ENCODE measurements around the gene PIP5K1C. TPM values are rescaled to one million over a fixed set of nuclear protein-coding genes. Genes with fewer than 3 reads are reported as not detected.

Gene PIP5K1C
- total and polyA plus RNA-seq, 9 of the 15 experiments (the other 6 are each of a cell fraction or from before 2014, with no cell fraction given), result 0.38 to 22.1 (median 4.1) TPM

- TF ChIP-seq, protein P1, sequence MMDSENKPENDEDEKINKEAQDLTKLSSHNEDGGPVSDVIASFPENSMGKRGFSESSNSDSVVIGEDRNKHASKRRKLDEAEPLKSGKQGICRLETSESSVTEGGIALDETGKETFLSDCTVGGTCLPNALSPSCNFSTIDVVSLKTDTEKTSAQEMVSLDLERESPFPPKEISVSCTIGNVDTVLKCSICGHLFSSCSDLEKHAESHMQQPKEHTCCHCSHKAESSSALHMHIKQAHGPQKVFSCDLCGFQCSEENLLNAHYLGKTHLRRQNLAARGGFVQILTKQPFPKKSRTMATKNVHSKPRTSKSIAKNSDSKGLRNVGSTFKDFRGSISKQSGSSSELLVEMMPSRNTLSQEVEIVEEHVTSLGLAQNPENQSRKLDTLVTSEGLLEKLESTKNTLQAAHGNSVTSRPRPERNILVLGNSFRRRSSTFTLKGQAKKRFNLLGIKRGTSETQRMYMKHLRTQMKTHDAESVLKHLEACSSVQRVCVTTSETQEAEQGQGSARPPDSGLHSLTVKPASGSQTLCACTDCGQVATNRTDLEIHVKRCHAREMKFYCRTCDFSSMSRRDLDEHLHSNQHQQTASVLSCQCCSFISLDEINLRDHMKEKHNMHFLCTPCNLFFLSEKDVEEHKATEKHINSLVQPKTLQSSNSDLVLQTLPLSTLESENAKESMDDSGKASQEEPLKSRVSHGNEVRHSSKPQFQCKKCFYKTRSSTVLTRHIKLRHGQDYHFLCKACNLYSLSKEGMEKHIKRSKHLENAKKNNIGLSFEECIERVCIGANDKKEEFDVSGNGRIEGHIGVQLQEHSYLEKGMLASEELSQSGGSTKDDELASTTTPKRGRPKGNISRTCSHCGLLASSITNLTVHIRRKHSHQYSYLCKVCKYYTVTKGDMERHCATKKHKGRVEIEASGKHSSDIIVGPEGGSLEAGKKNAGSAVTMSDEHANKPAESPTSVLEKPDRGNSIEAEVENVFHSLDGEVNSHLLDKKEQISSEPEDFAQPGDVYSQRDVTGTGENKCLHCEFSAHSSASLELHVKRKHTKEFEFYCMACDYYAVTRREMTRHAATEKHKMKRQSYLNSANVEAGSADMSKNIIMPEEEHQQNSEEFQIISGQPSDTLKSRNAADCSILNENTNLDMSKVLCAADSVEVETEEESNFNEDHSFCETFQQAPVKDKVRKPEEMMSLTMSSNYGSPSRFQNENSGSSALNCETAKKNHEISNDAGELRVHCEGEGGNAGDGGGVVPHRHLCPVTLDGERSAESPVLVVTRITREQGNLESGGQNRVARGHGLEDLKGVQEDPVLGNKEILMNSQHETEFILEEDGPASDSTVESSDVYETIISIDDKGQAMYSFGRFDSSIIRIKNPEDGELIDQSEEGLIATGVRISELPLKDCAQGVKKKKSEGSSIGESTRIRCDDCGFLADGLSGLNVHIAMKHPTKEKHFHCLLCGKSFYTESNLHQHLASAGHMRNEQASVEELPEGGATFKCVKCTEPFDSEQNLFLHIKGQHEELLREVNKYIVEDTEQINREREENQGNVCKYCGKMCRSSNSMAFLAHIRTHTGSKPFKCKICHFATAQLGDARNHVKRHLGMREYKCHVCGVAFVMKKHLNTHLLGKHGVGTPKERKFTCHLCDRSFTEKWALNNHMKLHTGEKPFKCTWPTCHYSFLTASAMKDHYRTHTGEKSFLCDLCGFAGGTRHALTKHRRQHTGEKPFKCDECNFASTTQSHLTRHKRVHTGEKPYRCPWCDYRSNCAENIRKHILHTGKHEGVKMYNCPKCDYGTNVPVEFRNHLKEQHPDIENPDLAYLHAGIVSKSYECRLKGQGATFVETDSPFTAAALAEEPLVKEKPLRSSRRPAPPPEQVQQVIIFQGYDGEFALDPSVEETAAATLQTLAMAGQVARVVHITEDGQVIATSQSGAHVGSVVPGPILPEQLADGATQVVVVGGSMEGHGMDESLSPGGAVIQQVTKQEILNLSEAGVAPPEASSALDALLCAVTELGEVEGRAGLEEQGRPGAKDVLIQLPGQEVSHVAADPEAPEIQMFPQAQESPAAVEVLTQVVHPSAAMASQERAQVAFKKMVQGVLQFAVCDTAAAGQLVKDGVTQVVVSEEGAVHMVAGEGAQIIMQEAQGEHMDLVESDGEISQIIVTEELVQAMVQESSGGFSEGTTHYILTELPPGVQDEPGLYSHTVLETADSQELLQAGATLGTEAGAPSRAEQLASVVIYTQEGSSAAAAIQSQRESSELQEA (IDR thresholded peaks at IDR 0.05; ENCODE audit: low read depth), result no peak
- TF ChIP-seq, protein P2, sequence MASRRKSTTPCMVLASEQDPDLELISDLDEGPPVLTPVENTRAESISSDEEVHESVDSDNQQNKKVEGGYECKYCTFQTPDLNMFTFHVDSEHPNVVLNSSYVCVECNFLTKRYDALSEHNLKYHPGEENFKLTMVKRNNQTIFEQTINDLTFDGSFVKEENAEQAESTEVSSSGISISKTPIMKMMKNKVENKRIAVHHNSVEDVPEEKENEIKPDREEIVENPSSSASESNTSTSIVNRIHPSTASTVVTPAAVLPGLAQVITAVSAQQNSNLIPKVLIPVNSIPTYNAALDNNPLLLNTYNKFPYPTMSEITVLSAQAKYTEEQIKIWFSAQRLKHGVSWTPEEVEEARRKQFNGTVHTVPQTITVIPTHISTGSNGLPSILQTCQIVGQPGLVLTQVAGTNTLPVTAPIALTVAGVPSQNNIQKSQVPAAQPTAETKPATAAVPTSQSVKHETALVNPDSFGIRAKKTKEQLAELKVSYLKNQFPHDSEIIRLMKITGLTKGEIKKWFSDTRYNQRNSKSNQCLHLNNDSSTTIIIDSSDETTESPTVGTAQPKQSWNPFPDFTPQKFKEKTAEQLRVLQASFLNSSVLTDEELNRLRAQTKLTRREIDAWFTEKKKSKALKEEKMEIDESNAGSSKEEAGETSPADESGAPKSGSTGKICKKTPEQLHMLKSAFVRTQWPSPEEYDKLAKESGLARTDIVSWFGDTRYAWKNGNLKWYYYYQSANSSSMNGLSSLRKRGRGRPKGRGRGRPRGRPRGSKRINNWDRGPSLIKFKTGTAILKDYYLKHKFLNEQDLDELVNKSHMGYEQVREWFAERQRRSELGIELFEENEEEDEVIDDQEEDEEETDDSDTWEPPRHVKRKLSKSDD (conservative IDR thresholded peaks at IDR 0.05; ENCODE audit: low read length), result no peak
- TF ChIP-seq HOXB6 (CRISPR knock-in tag; IDR thresholded peaks at IDR 0.05; ENCODE audit: borderline replicate concordance) (no peak), NR2C2 (CRISPR knock-in tag; IDR thresholded peaks at IDR 0.05) (no peak), NR2C2 (tag; IDR thresholded peaks at IDR 0.05) (no peak), ZNF140 (CRISPR knock-in tag; IDR thresholded peaks at IDR 0.05) (no peak), RBBP5 (IDR thresholded peaks at IDR 0.05; ENCODE audit: borderline replicate concordance, insufficient read depth, low read length, poor library complexity, severe bottlenecking) (peak; percentile 59), ZFX (CRISPR knock-in tag; IDR thresholded peaks at IDR 0.05) (peak; percentile 44), ZFP30 (CRISPR knock-in tag; IDR thresholded peaks at IDR 0.05; ENCODE audit: borderline replicate concordance) (no peak)
These were observed 477 bp downstream of the PIP5K1C start (continued) for GRCh38 chr19:3699741-3700241.
